HG03025 (cell line): ENCODE data around the gene KCNA10.

Experiments
- ATAC-seq: cut with Tn5 transposase; IDR thresholded peaks from one replicate; pipeline ENCODE4 v1.9.1; 2021; ENCODE audit warnings: mild to moderate bottlenecking, moderate library complexity; ENCODE audit not compliant: unreplicated experiment, low FRiP score

The KCNA10 gene

DNA sequence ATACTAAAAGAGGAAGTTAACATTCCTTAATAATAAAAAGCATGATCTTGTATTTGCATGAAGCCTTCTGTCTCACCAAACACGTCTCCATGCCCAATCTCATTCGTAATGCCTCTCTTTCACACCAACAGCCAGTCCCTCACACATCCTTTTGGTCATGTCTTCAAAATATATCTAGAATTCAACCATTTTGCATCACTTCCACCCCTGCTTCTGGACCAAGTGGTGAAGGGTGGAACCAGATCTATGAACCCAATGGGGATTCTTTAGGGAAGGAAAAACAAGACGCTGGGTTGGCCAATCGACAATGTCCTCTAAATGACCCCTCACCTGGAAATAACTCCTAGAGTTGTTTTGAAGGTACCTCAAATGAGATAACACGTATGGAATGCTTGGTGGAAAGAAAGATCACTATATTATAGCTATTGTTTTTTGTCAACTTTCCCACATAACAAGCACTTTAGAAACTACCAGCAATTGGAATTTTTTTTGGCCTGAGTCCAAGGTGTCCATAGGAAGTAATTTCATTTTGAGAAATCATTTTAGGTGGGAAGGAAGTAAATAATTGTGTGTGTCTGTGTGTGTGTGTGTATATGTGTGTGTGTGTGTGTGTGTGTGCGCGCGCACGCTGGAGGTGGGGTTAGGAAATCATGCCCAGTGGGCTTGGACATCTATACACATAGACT lies at the start of gene KCNA10:
TSS of gene KCNA10 (minus strand) at position 51 of the 686 bp plus-strand sequence. CDS start 388 bp downstream, outside the sequence.
- no peak for ATAC-seq

DNA sequence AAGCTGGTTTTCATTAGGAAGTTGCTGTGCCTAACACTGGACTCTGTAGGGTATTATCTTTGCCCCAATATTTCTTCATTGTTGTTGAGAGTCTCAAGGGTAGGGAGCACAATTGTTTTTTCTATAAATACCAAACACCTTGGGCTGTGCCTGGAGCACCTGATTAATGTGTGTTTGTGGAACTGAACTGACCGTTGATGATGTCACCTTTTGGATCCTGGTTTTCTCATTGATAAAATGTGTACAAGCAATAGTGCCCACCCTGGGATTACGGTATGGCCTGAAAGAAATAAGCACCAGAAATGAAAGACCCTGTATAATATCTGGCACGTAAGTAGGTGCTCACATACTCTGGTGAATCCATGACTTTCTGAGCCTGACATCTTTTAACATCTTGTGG lies 47.9 kb upstream of the KCNA10 start:
- no peak for ATAC-seq

GRCh38 chr1:110565565-110565964 lies 46.6 kb upstream of the KCNA10 start:
- ATAC-seq: no peak

- ATAC-seq: no peak
Measured at GRCh38 chr1:110563089-110563488, 44.1 kb upstream of the KCNA10 start.

GRCh38 chr1:110561596-110561995 lies 42.6 kb upstream of the KCNA10 start:
- ATAC-seq: no peak

DNA sequence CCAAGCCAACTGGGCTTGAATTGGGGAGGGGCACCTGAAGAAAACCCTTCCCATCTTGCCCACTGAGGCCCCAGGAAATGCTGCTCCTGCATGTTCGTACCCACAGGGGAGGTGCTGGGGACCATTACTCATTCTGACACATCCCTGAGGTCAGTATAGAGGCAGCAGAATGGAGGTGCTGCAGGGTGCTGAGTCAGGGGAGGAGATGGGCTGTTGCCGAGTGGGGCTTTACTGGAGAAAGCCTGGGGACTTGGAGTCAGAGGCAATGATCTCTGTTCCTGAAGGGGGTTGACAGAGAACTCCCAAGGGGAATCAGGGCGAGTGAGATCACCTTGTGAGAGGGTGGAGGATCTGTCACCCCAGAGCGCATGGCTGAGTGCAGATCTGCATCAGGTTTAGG lies 40.2 kb upstream of the KCNA10 start:
- no peak for ATAC-seq

GRCh38 chr1:110557481-110557880 lies 38.5 kb upstream of the KCNA10 start:
- no peak for ATAC-seq

DNA sequence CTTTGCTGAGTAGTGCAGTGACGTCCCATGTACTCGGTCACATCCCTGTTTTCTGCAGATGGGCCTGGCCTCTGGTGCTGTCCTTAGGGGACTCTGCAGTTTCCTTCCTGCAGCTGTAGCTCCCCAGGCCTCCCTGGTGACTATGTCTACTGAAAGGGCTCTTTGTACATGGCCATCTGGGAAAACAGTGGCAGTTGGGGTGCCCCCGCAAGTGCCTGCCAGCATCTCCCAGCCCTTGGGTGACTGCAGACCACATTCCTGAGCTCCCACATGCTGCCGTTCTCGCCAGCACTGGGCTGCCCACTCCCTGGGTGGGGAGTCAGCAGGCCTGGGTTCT lies 37.5 kb upstream of the KCNA10 start:
- ATAC-seq: no peak

DNA sequence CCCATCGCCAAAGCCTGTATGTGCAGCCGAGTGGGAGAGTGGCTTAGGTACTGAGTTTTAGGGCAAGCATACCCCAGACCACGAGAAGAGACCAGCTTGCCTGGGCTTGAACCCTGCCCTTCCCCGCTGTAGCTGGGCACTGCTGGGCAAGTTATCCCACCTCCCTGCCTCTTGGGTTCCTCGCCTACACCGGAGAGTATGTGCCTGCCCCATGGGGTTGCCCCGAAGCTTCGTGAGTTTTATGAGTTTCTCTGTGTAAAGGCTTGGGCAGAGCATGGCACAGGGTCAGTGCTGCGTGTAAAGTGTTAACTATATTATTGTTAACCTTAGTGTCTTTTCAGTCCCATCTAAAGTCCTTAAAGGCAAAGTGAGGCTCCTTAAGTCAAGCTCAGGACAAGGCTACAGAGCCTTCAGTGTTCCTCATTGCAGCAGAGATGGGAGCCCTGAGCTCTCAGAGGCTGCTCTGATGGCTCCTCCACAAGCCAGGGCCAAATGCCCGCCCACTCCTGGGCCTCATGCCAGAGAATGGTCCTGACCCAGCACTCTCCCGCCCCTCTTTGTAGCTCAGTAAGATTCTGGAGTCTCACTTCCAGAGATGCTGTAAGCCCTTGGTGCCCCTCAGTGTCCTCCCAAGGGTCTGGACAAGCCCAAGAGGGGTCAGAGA lies 37.0 kb upstream of the KCNA10 start:
- ATAC-seq: no peak

DNA sequence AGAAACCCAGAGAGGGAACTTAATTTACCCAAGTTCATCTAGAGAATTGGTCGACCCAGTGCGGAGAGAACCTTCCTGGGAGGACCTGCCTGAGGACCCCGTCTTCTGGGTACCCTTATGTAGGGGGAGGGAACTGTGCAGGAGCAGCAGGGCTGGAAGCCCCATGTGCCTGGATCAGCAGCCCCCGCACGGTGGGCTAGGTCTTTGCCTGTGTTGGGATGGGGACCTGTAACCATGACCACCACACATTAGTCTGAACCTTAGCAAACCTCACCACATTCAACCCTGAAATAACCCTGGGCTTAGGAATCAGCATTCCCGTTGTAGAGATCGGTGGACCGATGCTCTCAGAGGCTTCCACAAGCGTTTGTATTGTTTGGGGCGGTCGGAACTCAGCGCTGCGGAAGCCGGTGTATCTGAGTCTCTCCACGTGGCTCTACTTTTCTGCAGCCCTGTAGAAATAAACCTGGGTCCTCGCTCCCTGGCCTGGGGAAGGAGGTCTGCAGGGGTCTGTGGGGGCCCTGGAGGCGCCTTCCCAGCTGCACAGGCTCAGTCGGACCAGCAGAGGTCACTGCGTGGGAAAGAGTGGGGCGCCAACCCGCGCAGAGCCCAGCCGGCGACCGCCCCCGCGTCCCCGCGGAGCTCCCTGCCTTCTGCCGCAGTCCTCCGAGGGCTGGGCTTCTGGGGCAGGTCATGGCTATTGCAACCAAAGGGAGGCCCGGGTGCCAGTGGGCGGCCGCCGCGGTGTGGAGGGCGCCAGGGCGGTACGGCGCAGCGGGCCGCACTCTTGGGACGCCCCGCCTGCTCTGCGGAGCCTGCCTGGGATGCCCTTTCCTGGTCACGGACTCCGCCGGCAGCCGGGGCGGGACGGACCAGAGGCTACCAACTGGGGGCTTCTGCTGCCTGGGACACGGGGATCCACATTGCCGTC lies 36.2 kb upstream of the KCNA10 start:
- ATAC-seq: no peak

- no peak for ATAC-seq
Measured at GRCh38 chr1:110551278-110551809, 32.4 kb upstream of the KCNA10 start.

DNA sequence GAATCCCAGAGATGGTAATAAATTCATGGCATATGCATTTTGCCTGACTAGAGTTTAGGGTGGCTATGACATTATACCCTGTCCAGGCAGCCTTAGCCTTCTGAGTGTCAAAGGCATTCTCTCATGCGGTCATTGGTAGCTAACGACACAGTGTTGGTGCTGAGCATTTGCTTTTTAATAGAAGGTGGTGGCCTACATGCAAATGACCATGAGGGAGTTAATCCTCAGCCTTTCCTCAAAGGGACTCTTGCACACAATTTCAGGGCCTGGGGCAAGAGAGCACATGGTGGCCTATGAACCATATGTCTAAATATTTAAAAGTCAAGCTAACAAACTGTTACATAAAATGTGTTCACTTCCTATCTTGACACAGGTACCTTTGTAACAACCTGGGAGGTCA lies 30.9 kb upstream of the KCNA10 start:
- ATAC-seq: no peak

DNA sequence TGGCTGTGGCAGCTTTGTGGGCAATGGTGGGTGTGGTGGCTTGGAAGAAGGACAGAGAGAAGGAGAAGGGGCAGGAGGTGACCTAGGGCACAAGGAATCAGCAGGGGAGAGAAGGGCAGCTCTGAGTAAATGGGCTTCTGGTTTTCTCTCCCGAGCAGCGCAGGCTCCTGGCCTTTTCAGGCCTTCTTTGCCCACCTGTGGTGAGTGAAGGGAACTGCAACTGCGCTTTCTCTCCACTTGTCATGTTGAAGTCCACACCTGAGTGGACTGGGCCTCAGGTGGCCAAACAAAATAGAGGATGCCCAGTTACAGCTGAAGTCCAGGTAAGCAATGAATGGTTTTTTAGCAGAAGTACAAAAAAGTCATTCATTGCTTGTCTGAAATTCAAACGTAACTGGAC lies 29.4 kb upstream of the KCNA10 start:
- ATAC-seq: no peak

DNA sequence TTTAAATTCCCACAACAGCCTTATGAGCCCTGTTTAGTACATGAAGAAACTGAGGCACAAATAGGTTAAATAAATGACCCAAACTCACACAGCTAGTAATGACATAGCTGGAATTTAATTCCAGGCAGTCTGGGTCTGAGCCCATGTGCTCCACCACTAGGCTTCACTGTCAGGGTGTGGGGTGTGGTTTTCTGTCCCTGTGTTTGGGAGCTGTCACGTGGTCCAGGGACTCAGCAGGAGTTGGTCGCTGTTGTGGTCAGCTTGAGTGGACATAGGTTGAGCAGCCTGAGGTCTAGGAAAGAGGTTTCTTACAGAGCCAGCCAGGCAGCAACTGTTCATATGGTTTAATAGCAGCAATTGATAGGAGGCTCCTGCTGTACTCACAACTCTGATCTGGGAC lies 28.0 kb upstream of the KCNA10 start:
- no peak for ATAC-seq

- ATAC-seq: no peak
Measured at GRCh38 chr1:110545492-110545891, 26.5 kb upstream of the KCNA10 start.

DNA sequence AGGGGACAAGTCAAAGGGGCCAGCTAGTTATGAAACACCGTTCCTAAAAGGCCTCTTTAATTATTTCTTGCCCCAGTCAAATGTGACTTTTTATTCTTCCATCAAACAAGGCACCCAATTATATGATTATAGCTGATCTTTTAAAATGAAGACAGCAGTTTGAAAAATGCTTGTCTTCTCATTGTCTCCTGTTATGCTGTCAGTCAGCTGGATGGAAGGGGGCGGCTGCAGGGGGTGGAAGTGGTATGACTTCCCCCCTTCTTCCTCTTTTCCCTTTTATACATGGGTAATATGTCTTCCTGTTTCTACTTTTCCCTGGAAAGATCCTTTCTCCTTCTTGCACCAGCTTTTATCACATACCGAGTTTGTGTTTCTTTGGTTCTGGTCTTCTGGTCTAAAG lies 25.8 kb upstream of the KCNA10 start:
- ATAC-seq: no peak

GRCh38 chr1:110542725-110543124 lies 23.8 kb upstream of the KCNA10 start:
- ATAC-seq: no peak

DNA sequence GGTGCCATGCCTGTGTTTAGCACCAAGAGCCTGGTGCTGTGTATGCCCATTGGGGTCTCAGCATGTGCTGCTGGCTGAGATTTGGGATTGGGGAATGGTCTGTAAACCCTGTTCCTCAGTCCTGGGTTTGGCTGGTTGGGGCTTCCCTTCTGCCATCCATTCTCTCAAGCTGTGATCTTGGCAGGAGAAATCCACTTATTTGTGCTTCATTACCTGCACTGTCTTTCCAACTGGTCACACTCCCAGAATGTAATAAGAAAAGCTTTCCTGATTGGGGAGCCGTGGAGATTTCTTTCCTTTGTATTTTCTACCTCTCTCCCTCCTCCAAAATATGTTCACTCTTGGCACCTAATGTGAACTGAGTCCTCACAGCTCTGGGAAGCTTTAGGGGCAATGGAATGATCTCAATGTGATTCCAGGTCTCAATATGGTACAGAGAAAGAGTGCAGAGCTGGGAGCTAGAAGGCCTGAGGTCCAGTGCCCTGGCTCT lies 23.0 kb upstream of the KCNA10 start:
- ATAC-seq: no peak

GRCh38 chr1:110540891-110541685 lies 22.1 kb upstream of the KCNA10 start:
- ATAC-seq: no peak

DNA sequence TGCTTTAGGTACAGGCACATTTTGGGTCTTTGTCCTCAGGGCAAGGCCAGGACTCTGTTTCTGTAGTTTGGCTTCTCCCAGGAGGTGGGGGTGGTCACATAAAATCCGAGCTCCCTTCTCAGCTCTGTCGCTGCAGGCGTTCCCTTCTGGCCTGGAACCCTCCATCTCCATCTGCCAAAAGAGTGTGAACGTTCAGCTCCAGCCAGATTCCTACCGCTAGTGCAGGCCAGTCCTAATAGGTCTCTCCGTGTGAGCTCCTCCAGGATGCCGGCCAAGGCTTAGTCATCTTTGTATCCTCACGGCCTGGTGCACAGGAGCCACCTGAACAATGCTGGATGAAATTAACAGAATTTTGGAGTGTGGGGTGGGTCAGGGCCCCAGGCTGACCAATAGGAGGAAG lies 19.9 kb upstream of the KCNA10 start:
- ATAC-seq: no peak
